ENCODE measurements around the gene XRCC1. TPM values are rescaled to one million over a fixed set of nuclear protein-coding genes. Genes with fewer than 3 reads are reported as not detected.

Gene XRCC1
- total and polyA plus RNA-seq, 2 donors from 2014 or later = 19.3 to 24.5 TPM

DNA sequence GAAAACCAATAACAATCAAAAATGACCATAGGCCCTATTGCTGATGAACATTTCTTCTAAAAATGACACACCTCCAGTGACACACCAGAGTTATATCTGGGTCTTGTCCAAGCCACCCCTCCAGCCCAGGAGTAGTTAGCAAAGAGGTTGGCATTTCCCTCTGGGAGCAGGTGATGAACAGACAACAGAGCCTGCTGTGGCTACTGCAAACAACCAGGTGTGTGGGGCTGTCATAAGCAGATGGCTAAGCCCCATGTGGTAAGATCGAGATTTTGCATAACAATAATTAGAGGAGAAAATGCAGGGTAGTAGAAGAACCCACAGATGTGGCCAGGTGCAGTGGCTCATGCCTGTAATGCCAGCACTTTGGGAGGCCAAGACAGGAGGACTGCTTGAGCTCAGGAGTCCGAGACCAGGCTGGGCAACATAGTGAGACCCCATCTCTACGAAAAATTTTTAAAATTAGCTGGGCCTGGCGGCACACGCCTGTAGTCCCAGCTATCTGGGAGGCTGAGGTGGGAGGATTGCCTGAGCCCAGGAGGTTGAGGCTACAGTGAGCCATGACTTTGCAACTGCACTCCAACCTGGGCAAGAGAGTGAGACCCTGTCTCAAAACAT lies 5.0 kb downstream of the XRCC1 start:
- Histone ChIP-seq H3K27ac (ENCODE audit: low read depth in 2 of 2, low read length in 2 of 2) (no peak overlapping the region), H3K27me3 (ENCODE audit: control insufficient read depth, insufficient read depth, low read length) (no peaks in the 10 kb centered on the region), H3K4me3 (ENCODE audit: low read length in 3 of 3) (no peak overlapping the region), H3K4me1 (ENCODE audit: control insufficient read depth in 2 of 3, insufficient read depth in 2 of 3, low read depth in 1 of 3, low read length in 3 of 3) (peaks cover 0 to 6% (median 5%) of the 10 kb centered on the region in 3 donors), H3K9me3 (ENCODE audit: control insufficient read depth in 2 of 3, insufficient read depth in 1 of 3, low read length in 3 of 3) (no peaks in the 10 kb centered on the region), H3K36me3 (ENCODE audit: control insufficient read depth in 2 of 3, insufficient read depth in 3 of 3, low read length in 3 of 3) (peaks cover 0 to 6% (median 0%) of the 10 kb centered on the region in 3 donors), H3K9ac (ENCODE audit: low read length in 3 of 3) (no peak overlapping the region)
- DNase-seq (no peak), FAIRE-seq (no peak)
- TF ChIP-seq, protein P1, sequence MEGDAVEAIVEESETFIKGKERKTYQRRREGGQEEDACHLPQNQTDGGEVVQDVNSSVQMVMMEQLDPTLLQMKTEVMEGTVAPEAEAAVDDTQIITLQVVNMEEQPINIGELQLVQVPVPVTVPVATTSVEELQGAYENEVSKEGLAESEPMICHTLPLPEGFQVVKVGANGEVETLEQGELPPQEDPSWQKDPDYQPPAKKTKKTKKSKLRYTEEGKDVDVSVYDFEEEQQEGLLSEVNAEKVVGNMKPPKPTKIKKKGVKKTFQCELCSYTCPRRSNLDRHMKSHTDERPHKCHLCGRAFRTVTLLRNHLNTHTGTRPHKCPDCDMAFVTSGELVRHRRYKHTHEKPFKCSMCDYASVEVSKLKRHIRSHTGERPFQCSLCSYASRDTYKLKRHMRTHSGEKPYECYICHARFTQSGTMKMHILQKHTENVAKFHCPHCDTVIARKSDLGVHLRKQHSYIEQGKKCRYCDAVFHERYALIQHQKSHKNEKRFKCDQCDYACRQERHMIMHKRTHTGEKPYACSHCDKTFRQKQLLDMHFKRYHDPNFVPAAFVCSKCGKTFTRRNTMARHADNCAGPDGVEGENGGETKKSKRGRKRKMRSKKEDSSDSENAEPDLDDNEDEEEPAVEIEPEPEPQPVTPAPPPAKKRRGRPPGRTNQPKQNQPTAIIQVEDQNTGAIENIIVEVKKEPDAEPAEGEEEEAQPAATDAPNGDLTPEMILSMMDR (IDR thresholded peaks at IDR 0.05; ENCODE audit: borderline replicate concordance, extremely low read depth, insufficient read depth) = no peak
- intact Hi-C loops (cut with DNase I) = no loop called here

DNA sequence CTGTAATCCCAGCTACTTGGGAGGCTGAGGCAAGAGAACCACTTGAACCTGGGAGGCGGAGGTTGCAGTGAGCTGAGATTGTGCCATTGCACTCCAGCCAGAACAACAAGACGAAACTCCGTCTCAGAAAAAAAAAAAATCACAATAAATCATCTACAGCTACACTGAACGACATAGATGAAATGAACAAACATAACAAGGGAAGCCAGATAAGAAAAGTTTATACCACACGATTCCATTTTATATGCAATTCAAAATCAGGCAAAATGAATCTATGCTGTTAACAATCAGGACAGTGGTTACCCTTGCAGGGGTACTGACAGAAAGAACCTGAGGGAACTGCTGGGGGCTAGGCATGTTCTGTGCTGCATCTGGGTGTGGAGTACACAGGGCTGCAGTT lies 5.7 kb downstream of the XRCC1 start:
- Histone ChIP-seq H3K27ac (ENCODE audit: low read depth in 2 of 2, low read length in 2 of 2) (no peak overlapping the region), H3K9ac (ENCODE audit: low read length in 3 of 3) (no peak overlapping the region), H3K36me3 (ENCODE audit: control insufficient read depth in 2 of 3, insufficient read depth in 3 of 3, low read length in 3 of 3) (peaks cover 0 to 6% (median 0%) of the 10 kb centered on the region in 3 donors), H3K4me3 (ENCODE audit: low read length in 3 of 3) (no peak overlapping the region), H3K27me3 (ENCODE audit: control insufficient read depth, insufficient read depth, low read length) (no peaks in the 10 kb centered on the region), H3K4me1 (ENCODE audit: control insufficient read depth in 2 of 3, insufficient read depth in 2 of 3, low read depth in 1 of 3, low read length in 3 of 3) (peaks cover 0 to 4% (median 3%) of the 10 kb centered on the region in 3 donors), H3K9me3 (ENCODE audit: control insufficient read depth in 2 of 3, insufficient read depth in 1 of 3, low read length in 3 of 3) (no peaks in the 10 kb centered on the region)
- intact Hi-C loops (cut with DNase I) = no loop called here
- TF ChIP-seq, protein P1 (IDR thresholded peaks at IDR 0.05; ENCODE audit: borderline replicate concordance, extremely low read depth, insufficient read depth) = no peak
- FAIRE-seq (no peak), DNase-seq (no peak)

DNA sequence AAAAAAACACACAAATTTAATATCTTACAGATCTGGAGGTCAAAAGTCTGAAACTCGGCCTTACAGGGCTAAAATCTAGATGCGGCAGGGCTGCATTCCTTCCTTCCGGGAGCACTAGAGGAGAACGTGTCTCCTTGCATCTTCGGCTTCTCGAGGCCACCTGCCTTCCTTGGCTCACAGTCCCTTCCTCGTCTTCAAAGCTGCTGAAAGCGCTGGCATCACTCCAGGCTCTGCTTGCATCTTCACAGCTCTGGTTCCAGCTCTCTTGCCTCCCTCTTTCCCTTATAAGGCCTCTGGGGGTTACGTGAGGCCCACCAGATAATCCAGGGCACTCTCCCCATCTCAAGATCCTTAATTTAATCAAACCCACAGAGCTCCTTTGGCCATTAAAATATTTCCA lies 10.5 kb downstream of the XRCC1 start:
- H3K9ac ChIP-seq (ENCODE audit: low read length in 3 of 3) = no peak overlapping the region
- no peak for FAIRE-seq
- no peak overlapping the region for H3K27ac ChIP-seq (ENCODE audit: low read depth in 2 of 2, low read length in 2 of 2)
- no peaks in the 10 kb centered on the region for H3K9me3 ChIP-seq (ENCODE audit: control insufficient read depth in 2 of 3, insufficient read depth in 1 of 3, low read length in 3 of 3)
- H3K4me3 ChIP-seq (ENCODE audit: low read length in 3 of 3) = no peak overlapping the region
- intact Hi-C loops (cut with DNase I) = no loop called here
- DNase-seq = no peak
- no peaks in the 10 kb centered on the region for H3K27me3 ChIP-seq (ENCODE audit: control insufficient read depth, insufficient read depth, low read length)
- H3K36me3 ChIP-seq (ENCODE audit: control insufficient read depth in 2 of 3, insufficient read depth in 3 of 3, low read length in 3 of 3) = peaks cover 6 to 12% (median 7%) of the 10 kb centered on the region in 3 donors
- H3K4me1 ChIP-seq (ENCODE audit: control insufficient read depth in 2 of 3, insufficient read depth in 2 of 3, low read depth in 1 of 3, low read length in 3 of 3) = peaks cover 0 to 4% (median 4%) of the 10 kb centered on the region in 3 donors
- TF ChIP-seq, protein P1 (IDR thresholded peaks at IDR 0.05; ENCODE audit: borderline replicate concordance, extremely low read depth, insufficient read depth) = no peak

All from kidney (tissue), 14 donors.